ENCODE data around the gene ADAP1.

DNA sequence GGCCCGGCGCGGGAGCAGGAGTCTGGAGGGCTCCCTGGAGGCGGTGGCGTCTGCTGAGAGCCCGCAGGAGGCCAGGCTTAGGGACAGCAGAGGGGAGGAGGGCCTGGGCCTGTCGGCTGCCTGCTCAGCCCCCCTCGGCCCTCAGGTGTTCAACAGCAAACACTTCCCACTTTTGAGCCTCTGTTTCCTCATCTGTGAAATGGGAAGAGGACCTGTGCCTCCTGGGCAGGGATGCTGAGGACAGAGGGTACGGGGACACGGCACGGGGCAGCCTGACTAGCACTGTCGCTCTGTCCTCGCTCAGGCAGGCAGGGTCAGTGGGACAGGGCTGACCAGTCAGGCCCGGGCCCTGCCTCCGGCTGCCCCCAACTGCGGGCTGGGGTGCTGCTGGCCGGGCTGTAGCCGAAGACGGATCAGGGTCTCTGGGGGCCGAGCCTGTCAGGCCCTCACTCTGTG lies 29.2 kb upstream of the ADAP1 start:
- TF ChIP-seq, protein P1, sequence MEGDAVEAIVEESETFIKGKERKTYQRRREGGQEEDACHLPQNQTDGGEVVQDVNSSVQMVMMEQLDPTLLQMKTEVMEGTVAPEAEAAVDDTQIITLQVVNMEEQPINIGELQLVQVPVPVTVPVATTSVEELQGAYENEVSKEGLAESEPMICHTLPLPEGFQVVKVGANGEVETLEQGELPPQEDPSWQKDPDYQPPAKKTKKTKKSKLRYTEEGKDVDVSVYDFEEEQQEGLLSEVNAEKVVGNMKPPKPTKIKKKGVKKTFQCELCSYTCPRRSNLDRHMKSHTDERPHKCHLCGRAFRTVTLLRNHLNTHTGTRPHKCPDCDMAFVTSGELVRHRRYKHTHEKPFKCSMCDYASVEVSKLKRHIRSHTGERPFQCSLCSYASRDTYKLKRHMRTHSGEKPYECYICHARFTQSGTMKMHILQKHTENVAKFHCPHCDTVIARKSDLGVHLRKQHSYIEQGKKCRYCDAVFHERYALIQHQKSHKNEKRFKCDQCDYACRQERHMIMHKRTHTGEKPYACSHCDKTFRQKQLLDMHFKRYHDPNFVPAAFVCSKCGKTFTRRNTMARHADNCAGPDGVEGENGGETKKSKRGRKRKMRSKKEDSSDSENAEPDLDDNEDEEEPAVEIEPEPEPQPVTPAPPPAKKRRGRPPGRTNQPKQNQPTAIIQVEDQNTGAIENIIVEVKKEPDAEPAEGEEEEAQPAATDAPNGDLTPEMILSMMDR (IDR thresholded peaks at IDR 0.05; ENCODE audit: insufficient read depth, low read length): no peak
- TF ChIP-seq POLR2AphosphoS5 (IDR thresholded peaks at IDR 0.05; ENCODE audit: low read depth) (no peak), REST (IDR thresholded peaks at IDR 0.05; ENCODE audit: insufficient replicate concordance, low read depth) (no peak), SPI1 (IDR thresholded peaks at IDR 0.05; ENCODE audit: borderline replicate concordance, low read depth) (no peak)
